ENCODE data around the gene SPATA32.
A peak's percentile ranks its signal among the peaks of the same experiment; 100 is the strongest.

The SPATA32 gene

GRCh38 chr17:45248132-45248957, 13.5 kb downstream of the SPATA32 start:
- Histone ChIP-seq H3K27me3 (ENCODE audit: insufficient read depth, poor library complexity, severe bottlenecking) (no peaks in the 10 kb centered on the region), H3K9me3 (ENCODE audit: severe bottlenecking) (no peaks in the 10 kb centered on the region), H3K27ac (ENCODE audit: poor library complexity, severe bottlenecking) (peak overlapping the region; percentile 81), H3K4me3 (ENCODE audit: severe bottlenecking) (peak overlapping the region; percentile 57), H3K36me3 (ENCODE audit: low read depth) (peaks cover 12% of the 10 kb centered on the region), H3K4me1 (ENCODE audit: insufficient read depth, poor library complexity, severe bottlenecking) (peaks cover 7% of the 10 kb centered on the region)
- no peak for DNase-seq (ENCODE audit: low spot score)
- peak; percentile 76 for ATAC-seq (ENCODE audit: low read depth)
- no peak for TF ChIP-seq CTCF (IDR thresholded peaks at IDR 0.05; ENCODE audit: poor library complexity, severe bottlenecking)

- Histone ChIP-seq H3K4me1 (ENCODE audit: insufficient read depth, poor library complexity, severe bottlenecking) (peaks cover 7% of the 10 kb centered on the region), H3K27ac (ENCODE audit: poor library complexity, severe bottlenecking) (peak overlapping the region; percentile 81), H3K27me3 (ENCODE audit: insufficient read depth, poor library complexity, severe bottlenecking) (no peaks in the 10 kb centered on the region), H3K4me3 (ENCODE audit: severe bottlenecking) (peak overlapping the region; percentile 57), H3K36me3 (ENCODE audit: low read depth) (peaks cover 12% of the 10 kb centered on the region), H3K9me3 (ENCODE audit: severe bottlenecking) (no peaks in the 10 kb centered on the region)
- TF ChIP-seq CTCF (IDR thresholded peaks at IDR 0.05; ENCODE audit: poor library complexity, severe bottlenecking) = no peak
- DNase-seq (ENCODE audit: low spot score) = peak; percentile 97
- ATAC-seq (ENCODE audit: low read depth) = peak; percentile 88
Measured at GRCh38 chr17:45247429-45248131, 14.3 kb downstream of the SPATA32 start.

GRCh38 chr17:45246861-45247428, 14.9 kb downstream of the SPATA32 start:
- DNase-seq (ENCODE audit: low spot score) (peak; percentile 71), ATAC-seq (ENCODE audit: low read depth) (no peak)
- Histone ChIP-seq H3K27me3 (ENCODE audit: insufficient read depth, poor library complexity, severe bottlenecking) (no peaks in the 10 kb centered on the region), H3K9me3 (ENCODE audit: severe bottlenecking) (no peaks in the 10 kb centered on the region), H3K36me3 (ENCODE audit: low read depth) (peaks cover 12% of the 10 kb centered on the region), H3K4me3 (ENCODE audit: severe bottlenecking) (peak overlapping the region; percentile 57), H3K4me1 (ENCODE audit: insufficient read depth, poor library complexity, severe bottlenecking) (peaks cover 7% of the 10 kb centered on the region), H3K27ac (ENCODE audit: poor library complexity, severe bottlenecking) (peak overlapping the region; percentile 81)
- peak; percentile 63 for TF ChIP-seq CTCF (IDR thresholded peaks at IDR 0.05; ENCODE audit: poor library complexity, severe bottlenecking)

GRCh38 chr17:45246338-45246737, 15.6 kb downstream of the SPATA32 start:
- H3K27ac ChIP-seq (ENCODE audit: poor library complexity, severe bottlenecking) = peak overlapping the region; percentile 81
- no peaks in the 10 kb centered on the region for H3K27me3 ChIP-seq (ENCODE audit: insufficient read depth, poor library complexity, severe bottlenecking)
- no peak for TF ChIP-seq CTCF (IDR thresholded peaks at IDR 0.05; ENCODE audit: poor library complexity, severe bottlenecking)
- H3K36me3 ChIP-seq (ENCODE audit: low read depth) = peaks cover 12% of the 10 kb centered on the region
- ATAC-seq (ENCODE audit: low read depth) (no peak), DNase-seq (ENCODE audit: low spot score) (no peak)
- no peak overlapping the region for H3K4me3 ChIP-seq (ENCODE audit: severe bottlenecking)
- H3K9me3 ChIP-seq (ENCODE audit: severe bottlenecking) = no peaks in the 10 kb centered on the region
- peaks cover 7% of the 10 kb centered on the region for H3K4me1 ChIP-seq (ENCODE audit: insufficient read depth, poor library complexity, severe bottlenecking)
